Measurements from ENCODE around the gene NAP1L4.

GRCh38 chr11:2934611-2935239 is 57.4 kb downstream of the NAP1L4 start:
- TF ChIP-seq, protein P1, sequence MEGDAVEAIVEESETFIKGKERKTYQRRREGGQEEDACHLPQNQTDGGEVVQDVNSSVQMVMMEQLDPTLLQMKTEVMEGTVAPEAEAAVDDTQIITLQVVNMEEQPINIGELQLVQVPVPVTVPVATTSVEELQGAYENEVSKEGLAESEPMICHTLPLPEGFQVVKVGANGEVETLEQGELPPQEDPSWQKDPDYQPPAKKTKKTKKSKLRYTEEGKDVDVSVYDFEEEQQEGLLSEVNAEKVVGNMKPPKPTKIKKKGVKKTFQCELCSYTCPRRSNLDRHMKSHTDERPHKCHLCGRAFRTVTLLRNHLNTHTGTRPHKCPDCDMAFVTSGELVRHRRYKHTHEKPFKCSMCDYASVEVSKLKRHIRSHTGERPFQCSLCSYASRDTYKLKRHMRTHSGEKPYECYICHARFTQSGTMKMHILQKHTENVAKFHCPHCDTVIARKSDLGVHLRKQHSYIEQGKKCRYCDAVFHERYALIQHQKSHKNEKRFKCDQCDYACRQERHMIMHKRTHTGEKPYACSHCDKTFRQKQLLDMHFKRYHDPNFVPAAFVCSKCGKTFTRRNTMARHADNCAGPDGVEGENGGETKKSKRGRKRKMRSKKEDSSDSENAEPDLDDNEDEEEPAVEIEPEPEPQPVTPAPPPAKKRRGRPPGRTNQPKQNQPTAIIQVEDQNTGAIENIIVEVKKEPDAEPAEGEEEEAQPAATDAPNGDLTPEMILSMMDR (conservative IDR thresholded peaks at IDR 0.05; ENCODE audit: low read length): no peak
- TF ChIP-seq EZH2phosphoT487 (IDR thresholded peaks at IDR 0.05; ENCODE audit: borderline replicate concordance): no peak
